Skin of body (tissue), 2 donors: ENCODE measurements around the gene SRP54. TPM values are rescaled to one million over a fixed set of nuclear protein-coding genes. Genes with fewer than 3 reads are reported as not detected.
A peak's percentile ranks its signal among the peaks of the same experiment; 100 is the strongest.
"Not testable (repeated sequence)": the region's sequence is repeated elsewhere in the genome, so short reads cannot be mapped to it uniquely, and the experiment has no call there.

Source experiments
- DNase-seq: peaks from one replicate; lab custom pipeline; 2025; lab: John Stamatoyannopoulos, UW
- total RNA-seq: library from RNA; depleted of rRNA; stranded (reverse); fragments of >200 nt; gene quantifications from one replicate; pipeline ENCODE4 v1.2.3, GENCODE V29; 2014

SRP54 gene
- 69.4 TPM for total RNA-seq

GRCh38 chr14:34982421-34983147, at the start of gene SRP54:
Gene SRP54, plus strand, starts transcription at chr14:34982992. Its CDS starts 13,718 bp downstream, at chr14:34996710.
- peak; percentile 98 for DNase-seq

- DNase-seq, result no peak
Observed at GRCh38 chr14:34933301-34933700, 49.5 kb upstream of the SRP54 start.

DNA sequence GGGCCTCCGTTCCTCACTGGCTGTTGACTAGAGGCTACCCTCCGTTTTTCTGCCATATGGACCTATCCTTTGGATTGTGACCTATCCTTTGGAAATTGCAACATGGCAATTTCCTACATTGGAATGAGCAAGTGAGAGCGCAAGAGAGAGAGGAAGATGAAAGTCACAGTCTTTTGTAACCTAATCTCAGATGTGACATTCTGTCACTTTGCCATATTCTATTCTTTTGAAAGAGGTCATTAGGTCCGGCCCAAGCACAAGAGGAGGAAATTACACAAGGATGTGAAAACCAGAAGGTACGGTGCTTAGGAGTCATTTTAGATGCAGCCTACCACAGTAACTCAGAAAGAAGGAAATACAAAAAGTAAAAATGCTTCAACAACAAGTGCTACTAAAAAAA, 47.3 kb upstream of the SRP54 start:
- DNase-seq, result no peak

- no peak for DNase-seq
Observed at GRCh38 chr14:34937442-34937841, 45.4 kb upstream of the SRP54 start.

DNA sequence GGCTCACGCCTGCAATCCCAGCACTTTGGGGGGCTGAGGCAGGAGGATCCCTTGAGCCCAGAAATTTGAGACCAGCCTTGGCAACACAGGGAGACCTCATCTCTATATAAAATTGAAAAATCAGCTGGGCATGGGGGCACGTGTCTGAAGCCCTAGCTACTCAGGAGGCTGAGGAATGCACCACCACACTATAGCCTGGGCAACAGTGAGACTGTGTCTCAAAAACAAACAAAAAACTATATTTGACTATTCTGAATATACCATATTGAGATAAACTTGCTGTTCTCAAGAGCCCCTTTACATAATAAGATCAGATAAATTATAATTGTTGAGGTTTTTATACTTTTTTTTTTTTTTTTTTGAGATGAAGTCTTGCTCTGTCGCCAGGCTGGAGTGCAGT, 44.9 kb upstream of the SRP54 start:
- no peak for DNase-seq

GRCh38 chr14:34943506-34943905, 39.3 kb upstream of the SRP54 start:
- no peak for DNase-seq

GRCh38 chr14:34944744-34945143, 38.0 kb upstream of the SRP54 start:
- DNase-seq, result no peak

DNA sequence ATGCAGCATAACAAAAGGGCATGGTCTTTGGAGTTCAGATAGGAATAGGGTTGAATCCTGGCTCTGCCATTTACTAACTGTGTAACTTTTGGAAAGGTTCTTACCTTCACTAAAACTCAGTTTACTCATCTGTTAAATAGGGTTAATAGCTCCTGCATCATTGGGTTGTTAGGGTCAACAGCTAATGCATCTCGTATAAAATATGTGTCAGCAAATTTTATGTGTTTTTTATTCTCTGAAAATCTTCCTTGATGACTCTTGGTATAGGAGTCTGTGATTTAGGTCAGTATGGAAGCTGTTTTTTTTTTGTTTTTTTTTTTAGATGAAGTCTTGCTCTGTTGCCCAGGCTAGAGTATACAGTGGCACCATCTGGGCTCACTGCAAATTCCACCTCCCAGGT, 36.1 kb upstream of the SRP54 start:
- DNase-seq, result no peak

GRCh38 chr14:34951286-34951685, 31.5 kb upstream of the SRP54 start:
- no peak for DNase-seq

DNA sequence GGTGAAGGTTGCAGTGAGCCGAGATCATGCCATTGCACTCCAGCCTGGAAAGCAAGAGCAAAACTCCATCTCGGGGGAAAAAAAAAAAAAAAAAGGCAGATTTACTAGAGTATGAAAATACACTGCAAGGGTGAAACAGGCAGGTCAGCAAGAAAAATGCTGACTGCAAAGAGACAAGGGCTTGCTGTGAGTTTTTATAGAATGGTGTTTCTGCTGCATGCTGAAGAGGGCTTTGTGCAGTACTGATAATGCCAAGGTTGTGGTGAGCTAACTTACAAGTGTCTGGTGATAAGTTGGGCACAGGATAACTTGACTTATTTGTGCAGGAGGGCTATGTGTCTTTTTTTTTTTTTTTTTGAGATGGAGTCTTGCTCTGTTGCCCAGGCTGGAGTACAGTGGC, 25.9 kb upstream of the SRP54 start:
- DNase-seq, result no peak

- no peak for DNase-seq
Observed at GRCh38 chr14:34957771-34958286, 25.0 kb upstream of the SRP54 start.

- not testable (repeated sequence) for DNase-seq
Observed at GRCh38 chr14:34962106-34962505, 20.7 kb upstream of the SRP54 start.

- DNase-seq, result no peak
Observed at GRCh38 chr14:34964977-34965764, 17.6 kb upstream of the SRP54 start.

- DNase-seq, result no peak
Observed at GRCh38 chr14:34965912-34966311, 16.9 kb upstream of the SRP54 start.

GRCh38 chr14:34966413-34966812, 16.4 kb upstream of the SRP54 start:
- no peak for DNase-seq

DNA sequence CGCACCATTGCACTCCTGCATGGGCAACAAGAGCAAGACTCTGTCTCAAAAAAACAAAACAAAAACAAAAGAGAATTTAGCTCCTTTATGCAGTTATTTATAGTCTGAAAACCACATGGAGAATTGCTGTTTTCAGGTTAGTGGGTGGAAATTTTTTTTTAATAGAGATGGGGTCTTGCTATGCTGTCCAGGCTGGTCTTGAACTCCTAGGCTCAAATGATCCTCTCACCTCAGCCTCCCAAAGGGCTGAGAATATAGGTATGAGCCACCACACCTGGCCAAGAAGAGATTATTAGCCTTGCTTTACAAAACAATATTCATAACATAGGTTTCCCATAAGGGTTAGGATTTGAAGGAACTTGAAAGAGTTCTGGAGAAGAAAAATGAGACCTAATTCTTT, 12.1 kb upstream of the SRP54 start:
- DNase-seq, result no peak

DNA sequence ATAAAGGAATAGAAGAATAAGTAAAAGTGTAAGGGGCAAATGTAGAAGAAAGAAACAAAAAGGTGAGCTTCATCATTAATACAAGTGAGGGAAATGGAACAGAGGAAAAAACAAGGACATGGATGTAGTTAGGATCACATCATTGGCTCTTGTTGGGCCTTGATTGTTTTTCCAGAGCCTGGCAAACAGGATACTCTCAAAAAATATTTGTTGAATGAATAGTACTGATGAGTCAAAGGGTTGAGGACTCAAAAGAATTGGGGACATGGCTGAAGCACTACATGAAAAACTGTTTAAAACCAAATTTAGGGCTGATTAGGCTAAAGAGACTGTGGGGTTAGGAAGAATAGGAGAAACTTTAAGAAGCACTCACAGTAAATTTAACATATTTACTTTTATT, 11.4 kb upstream of the SRP54 start:
- DNase-seq, result no peak

GRCh38 chr14:34971801-34972200, 11.0 kb upstream of the SRP54 start:
- no peak for DNase-seq

GRCh38 chr14:34978444-34978843, 4.3 kb upstream of the SRP54 start:
- no peak for DNase-seq

DNA sequence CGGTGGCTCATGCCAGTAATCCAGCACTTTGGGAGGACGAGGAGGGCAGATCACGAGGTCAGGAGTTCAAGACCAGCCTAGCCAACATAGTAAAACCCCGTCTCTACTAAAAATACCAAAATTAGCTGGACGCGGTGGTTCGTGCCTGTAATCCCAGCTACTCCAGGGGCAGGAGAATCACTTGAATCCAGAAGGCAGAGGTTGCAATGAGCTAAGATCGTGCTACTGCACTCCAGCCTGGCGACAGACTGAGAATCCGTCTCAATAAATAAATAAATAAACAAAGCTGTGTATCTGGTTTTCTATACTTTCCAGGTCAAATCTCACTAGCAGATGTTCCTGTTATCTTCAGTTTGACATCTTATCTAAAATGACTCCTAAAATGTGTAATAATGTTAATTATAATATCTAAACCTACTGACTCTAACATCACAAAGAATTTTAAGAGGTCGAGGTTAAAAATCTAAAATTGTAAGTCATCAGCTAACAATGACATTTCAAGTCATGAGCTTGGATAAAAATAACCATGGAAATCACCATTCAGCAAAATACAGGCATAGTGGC, 2.4 kb upstream of the SRP54 start:
- no peak for DNase-seq

- peak; percentile 84 for DNase-seq
Observed at GRCh38 chr14:34981743-34982420, 910 bp upstream of the SRP54 start.
